Activated CD4-positive, alpha-beta T cell treated with anti-CD3 and anti-CD28 coated beads for 24 hours (primary cell): Measurements from ENCODE around the gene MUC5B.

ENCODE experiments used
- DNase-seq, 2 donors: peaks; one replicate each; pipeline ENCODE4 v3.0.0-alpha.2; 2020; ENCODE audit warnings: low read depth in 2 of 2

The MUC5B gene

GRCh38 chr11:1285316-1285744 lies 62.5 kb downstream of the MUC5B start:
- DNase-seq, result no peak

DNA sequence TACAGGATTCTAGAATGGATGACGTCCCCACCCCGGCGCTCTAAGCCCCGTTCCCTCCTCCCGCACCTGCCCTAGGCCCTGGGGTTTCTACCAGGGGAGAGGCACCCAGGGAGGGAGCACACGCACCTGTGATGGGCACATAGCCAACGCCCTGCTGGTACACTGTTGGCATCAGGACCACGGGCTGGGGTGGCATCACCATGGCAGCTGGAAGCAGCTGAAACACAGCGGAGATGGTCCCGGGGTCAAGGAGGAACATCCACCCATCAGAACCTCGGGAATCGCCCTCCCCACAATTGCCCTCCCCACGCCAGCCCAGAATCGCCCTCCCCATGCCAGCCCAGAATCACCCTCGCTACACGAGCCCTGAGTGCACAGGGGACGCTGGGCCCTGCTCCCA lies 63.0 kb downstream of the MUC5B start:
- no peak for DNase-seq

- DNase-seq, result no peak
Observed at GRCh38 chr11:1287928-1288327, 65.1 kb downstream of the MUC5B start.

GRCh38 chr11:1288426-1289151 lies 65.7 kb downstream of the MUC5B start:
- no peak for DNase-seq

DNA sequence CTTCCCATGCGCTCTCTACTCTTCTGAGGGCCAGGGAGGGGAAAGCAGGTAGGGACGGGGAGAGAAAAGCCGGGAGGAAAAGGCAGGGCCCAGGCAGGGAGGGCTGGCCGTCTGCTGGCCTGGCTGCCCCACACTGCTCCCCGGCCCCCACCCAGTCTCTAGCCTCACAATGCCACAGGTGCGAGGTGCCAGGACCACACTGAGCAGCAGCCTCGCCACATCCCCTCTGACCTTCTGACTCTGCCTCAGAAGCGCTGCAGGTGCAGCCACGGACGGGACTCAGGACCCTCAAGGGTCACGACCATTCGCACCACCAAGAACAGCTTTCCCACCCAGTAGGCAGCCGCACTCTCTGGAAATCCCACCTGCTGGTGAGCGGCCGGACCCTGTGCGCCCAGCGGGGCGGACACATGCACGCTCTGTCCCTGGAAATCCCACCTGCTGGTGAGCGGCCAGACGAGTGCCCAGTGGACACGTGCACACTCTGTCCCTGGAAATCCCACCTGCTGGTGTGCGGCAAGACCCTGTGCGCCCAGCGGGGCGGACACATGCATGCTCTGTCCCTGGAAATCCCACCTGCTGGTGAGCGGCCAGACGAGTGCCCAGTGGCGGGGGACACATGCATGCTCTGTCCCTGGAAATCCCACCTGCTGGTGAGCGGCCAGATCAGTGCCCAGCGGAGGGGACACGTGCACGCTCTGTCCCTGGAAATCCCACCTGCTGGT lies 66.5 kb downstream of the MUC5B start:
- no peak for DNase-seq

DNA sequence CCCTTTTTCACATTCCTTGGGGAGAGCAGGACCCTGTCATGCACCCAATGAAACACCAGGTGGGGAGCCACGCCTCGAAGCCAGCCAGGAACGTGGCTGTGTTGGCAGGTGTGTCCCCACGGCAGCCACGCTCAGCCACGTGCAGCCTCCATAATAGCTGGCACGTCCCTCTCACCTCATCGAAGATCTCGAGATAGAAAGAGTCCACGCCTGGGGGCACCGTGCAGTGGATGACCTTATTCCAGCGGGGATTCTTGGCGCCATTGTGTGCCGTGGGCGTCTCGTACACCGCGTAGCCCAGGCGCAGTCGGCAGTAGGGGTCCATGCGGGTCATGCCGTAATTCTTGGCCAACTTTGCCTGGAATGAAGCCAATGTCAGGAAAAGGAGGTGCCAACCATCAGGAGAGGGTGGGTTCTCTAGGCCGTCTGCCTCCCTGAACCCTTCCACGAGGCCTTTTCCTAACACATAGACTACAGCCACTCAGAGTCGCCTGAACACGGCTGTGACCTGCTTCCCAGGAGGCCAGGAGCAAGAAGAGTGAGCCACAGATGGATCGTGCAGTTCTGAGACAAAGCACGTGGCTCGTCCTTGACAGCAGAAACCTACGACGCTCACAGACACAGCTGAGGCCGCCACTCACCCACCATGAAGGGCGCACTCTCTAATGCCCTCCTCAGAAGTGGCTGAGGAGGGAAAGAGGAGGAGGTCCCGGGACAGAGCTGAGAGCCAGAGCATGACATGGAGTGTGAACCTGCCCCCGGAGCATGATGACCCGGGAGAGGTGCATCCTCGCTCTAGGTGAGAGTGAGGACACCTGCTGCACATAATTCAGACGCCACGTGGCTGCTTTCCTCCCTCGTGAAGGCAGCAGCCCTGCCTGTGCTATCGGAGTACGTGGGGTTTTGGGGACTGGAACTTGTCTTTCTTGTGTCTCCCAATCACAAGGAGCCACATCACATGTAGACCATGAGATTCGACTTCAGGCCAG lies 67.5 kb downstream of the MUC5B start:
- no peak for DNase-seq

- DNase-seq, result no peak
Observed at GRCh38 chr11:1291295-1292017, 68.6 kb downstream of the MUC5B start.

- DNase-seq, result no peak
Observed at GRCh38 chr11:1292018-1292643, 69.3 kb downstream of the MUC5B start.

- DNase-seq, result no peak
Observed at GRCh38 chr11:1292644-1293618, 70.1 kb downstream of the MUC5B start.

DNA sequence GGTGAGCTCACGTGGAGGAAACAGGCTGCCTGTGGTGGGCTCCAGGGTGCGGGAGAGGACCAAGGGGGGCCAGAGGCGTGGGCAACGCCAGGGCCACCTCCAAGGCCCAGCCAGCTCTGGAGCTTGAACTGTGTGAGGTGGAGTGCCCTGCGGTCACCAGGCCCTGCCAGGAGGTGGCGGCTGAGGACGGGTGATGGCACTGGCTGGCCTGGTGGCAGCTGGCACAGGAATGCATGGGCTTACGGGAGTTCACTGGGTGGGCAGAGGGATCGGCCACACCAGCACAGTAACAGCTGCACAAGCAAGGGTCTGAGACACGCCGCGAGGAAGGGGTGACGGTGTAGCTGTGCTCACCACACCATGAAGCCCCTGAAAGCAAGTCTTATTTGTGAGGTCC lies 70.8 kb downstream of the MUC5B start:
- DNase-seq, result no peak

GRCh38 chr11:1295086-1295485 lies 72.2 kb downstream of the MUC5B start:
- no peak for DNase-seq

GRCh38 chr11:1295591-1295990 lies 72.7 kb downstream of the MUC5B start:
- no peak for DNase-seq

- DNase-seq, result no peak
Observed at GRCh38 chr11:1296287-1296686, 73.4 kb downstream of the MUC5B start.

GRCh38 chr11:1297011-1297575 lies 74.2 kb downstream of the MUC5B start:
- no peak for DNase-seq

DNA sequence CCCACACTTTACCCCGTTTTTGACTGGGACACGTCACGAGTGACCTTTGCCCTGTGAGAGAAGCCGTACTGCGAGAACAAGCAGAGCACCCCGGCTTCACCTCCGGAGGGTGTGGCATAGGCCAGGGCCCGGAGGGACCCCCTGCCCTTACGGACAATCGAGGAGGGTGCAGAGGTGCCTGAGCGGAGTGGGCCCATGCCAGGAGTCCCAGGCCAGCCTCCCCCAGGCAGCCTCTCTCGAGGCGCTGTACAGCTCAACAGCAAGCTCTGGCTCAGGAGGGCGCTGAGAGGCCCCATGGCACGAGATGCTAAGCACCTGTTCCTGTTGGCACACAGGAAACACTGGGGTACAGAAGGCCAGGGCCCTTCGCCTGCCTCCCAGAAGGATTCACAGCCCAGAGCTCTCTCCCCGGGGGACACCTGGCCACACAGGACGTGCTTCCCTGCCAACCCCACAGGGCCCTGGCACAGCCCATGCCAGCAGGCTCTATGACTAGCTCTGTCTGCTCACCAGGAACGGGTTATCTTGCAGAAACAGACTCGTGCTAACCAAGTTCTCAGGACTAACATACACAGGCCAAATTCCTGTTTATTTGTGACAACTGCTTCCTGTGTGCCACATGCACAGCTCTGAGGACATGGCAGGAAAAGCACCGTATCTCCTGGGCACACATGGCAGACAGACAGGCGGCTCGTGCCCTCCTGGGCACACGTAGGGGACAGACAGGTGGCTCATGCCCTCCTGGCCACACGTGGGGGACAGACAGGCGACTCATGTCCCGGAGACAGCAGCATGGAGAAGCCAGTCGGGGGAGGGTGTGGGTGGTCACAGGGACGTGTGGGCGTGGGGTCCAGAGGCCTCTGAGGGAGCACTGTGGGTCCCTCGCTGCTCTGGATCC lies 75.0 kb downstream of the MUC5B start:
- no peak for DNase-seq

DNA sequence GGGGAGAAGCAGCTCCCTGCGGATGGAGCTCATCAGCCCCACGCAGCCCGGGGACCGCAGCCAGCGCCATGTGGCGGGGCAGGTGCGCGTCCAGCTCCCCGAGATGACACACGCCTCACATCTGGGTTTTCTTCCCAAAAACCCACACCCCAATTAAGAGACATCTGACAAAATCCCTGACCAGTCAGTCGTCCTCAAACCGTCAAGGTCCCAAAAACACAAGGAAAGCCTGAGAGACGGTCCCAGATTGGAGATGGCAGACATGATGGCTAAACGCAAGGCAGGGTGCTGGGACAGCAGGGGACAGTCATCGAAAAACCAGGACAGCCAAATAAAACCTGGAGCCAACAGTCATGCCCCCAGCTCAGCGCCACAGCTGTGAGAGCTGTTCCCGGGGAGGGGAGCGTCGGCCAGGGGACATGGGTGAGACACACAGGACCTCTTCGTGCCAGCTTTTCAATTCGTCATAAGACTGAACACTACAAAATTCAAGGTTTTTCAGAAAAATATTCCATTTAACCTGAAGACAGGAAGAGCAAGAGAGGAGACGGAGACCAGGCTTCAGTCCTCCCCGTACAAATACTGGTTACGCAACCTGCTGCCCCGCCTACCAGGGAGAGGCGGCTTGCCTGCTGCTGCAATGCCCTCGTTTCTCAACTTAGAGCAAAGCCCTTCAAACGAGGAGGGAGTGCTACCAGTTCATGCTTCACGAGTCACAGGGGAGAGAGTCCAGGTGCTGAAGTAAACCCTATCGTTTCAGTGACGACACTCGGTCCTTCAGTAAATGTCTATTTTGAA lies 76.0 kb downstream of the MUC5B start:
- no peak for DNase-seq

DNA sequence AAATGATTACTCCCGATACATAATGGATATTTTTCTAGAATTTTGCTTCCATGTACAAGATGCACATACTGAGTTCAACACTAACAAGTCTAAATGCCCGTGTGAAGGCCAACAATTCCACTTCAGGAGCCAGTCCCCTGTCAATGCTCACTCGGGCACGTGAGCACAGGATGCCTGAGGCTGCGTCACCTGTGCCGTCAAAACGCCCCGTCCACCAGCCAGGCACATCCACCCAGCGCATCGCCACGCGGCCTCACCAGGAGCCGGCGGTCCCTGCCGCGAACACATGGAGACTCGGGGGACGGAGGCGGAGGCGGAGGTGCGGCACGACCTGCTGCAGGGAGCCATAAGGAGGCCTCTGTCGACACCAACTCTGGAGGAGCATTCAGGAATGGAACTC lies 76.8 kb downstream of the MUC5B start:
- no peak for DNase-seq

- DNase-seq, result no peak
Observed at GRCh38 chr11:1300121-1300520, 77.3 kb downstream of the MUC5B start.
